GM18907 (cell line): ENCODE measurements around the gene RABGAP1L.
"Not testable (repeated sequence)": the region's sequence is repeated elsewhere in the genome, so short reads cannot be mapped to it uniquely, and the experiment has no call there.

Experiments used
- ATAC-seq: cut with Tn5 transposase; IDR thresholded peaks from one replicate; pipeline ENCODE4 v1.9.1; 2021; ENCODE audit warnings: mild to moderate bottlenecking, moderate library complexity; ENCODE audit not compliant: unreplicated experiment

RABGAP1L gene

GRCh38 chr1:174238845-174239501 lies 79.7 kb downstream of the RABGAP1L start:
- ATAC-seq, result not testable (repeated sequence)

GRCh38 chr1:174239541-174239940 lies 80.2 kb downstream of the RABGAP1L start:
- ATAC-seq, result no peak

GRCh38 chr1:174242856-174243255 lies 83.5 kb downstream of the RABGAP1L start:
- ATAC-seq, result no peak

GRCh38 chr1:174243451-174244000 lies 84.2 kb downstream of the RABGAP1L start:
- no peak for ATAC-seq

- no peak for ATAC-seq
Measured at GRCh38 chr1:174244017-174244416, 84.7 kb downstream of the RABGAP1L start.

GRCh38 chr1:174247472-174247871 lies 88.2 kb downstream of the RABGAP1L start:
- ATAC-seq, result no peak

- ATAC-seq, result no peak
Measured at GRCh38 chr1:174248041-174248440, 88.7 kb downstream of the RABGAP1L start.

- not testable (repeated sequence) for ATAC-seq
Measured at GRCh38 chr1:174256386-174256785, 97.1 kb downstream of the RABGAP1L start.

- ATAC-seq, result no peak
Measured at GRCh38 chr1:174258148-174258550, 98.8 kb downstream of the RABGAP1L start.

GRCh38 chr1:174262349-174263241 lies 103.3 kb downstream of the RABGAP1L start:
- ATAC-seq, result no peak

GRCh38 chr1:174265282-174265681 lies 106.0 kb downstream of the RABGAP1L start:
- ATAC-seq, result no peak

GRCh38 chr1:174266476-174266875 lies 107.2 kb downstream of the RABGAP1L start:
- ATAC-seq, result no peak

GRCh38 chr1:174266991-174267612 lies 107.8 kb downstream of the RABGAP1L start:
- no peak for ATAC-seq

GRCh38 chr1:174269989-174270651 lies 110.8 kb downstream of the RABGAP1L start:
- ATAC-seq, result no peak

- ATAC-seq, result no peak
Measured at GRCh38 chr1:174273190-174273589, 113.9 kb downstream of the RABGAP1L start.

- no peak for ATAC-seq
Measured at GRCh38 chr1:174273776-174274175, 114.5 kb downstream of the RABGAP1L start.

GRCh38 chr1:174274452-174274851 lies 115.1 kb downstream of the RABGAP1L start:
- no peak for ATAC-seq

- ATAC-seq, result no peak
Measured at GRCh38 chr1:174274884-174275283, 115.6 kb downstream of the RABGAP1L start.

- peak; percentile 60 for ATAC-seq
Measured at GRCh38 chr1:174276087-174276486, 116.8 kb downstream of the RABGAP1L start.

GRCh38 chr1:174284052-174284451 lies 124.7 kb downstream of the RABGAP1L start:
- ATAC-seq, result no peak

GRCh38 chr1:174286042-174286441 lies 126.7 kb downstream of the RABGAP1L start:
- no peak for ATAC-seq
